NCI-H128 (cell line): Measurements from ENCODE around the gene NLRP5.

Source experiments
- DNase-seq: peaks from one replicate; lab custom pipeline; 2025; ENCODE audit not compliant: unreplicated experiment; lab: John Stamatoyannopoulos, UW

NLRP5 gene

GRCh38 chr19:56071151-56071550 is 84.6 kb downstream of the NLRP5 start:
- DNase-seq, result no peak

- DNase-seq, result peak; percentile 22
Measured at GRCh38 chr19:56076498-56076897, 89.9 kb downstream of the NLRP5 start.

- DNase-seq, result no peak
Measured at GRCh38 chr19:56079609-56080008, 93.0 kb downstream of the NLRP5 start.

- no peak for DNase-seq
Measured at GRCh38 chr19:56080669-56081401, 94.3 kb downstream of the NLRP5 start.

- no peak for DNase-seq
Measured at GRCh38 chr19:56083668-56084067, 97.1 kb downstream of the NLRP5 start.

- DNase-seq, result no peak
Measured at GRCh38 chr19:56084835-56085536, 98.4 kb downstream of the NLRP5 start.

GRCh38 chr19:56085571-56086275 is 99.1 kb downstream of the NLRP5 start:
- no peak for DNase-seq

- no peak for DNase-seq
Measured at GRCh38 chr19:56086671-56087430, 100.3 kb downstream of the NLRP5 start.

- no peak for DNase-seq
Measured at GRCh38 chr19:56087647-56088496, 101.3 kb downstream of the NLRP5 start.

- no peak for DNase-seq
Measured at GRCh38 chr19:56088497-56089215, 102.1 kb downstream of the NLRP5 start.

- DNase-seq, result no peak
Measured at GRCh38 chr19:56089344-56089743, 102.8 kb downstream of the NLRP5 start.

- DNase-seq, result no peak
Measured at GRCh38 chr19:56091066-56091490, 104.5 kb downstream of the NLRP5 start.

- no peak for DNase-seq
Measured at GRCh38 chr19:56091751-56092546, 105.4 kb downstream of the NLRP5 start.

GRCh38 chr19:56092685-56093631 is 106.4 kb downstream of the NLRP5 start:
- DNase-seq, result no peak

GRCh38 chr19:56094449-56094848 is 107.9 kb downstream of the NLRP5 start:
- no peak for DNase-seq

- no peak for DNase-seq
Measured at GRCh38 chr19:56096665-56097064, 110.1 kb downstream of the NLRP5 start.

- no peak for DNase-seq
Measured at GRCh38 chr19:56097306-56097705, 110.7 kb downstream of the NLRP5 start.

- DNase-seq, result no peak
Measured at GRCh38 chr19:56097776-56098175, 111.2 kb downstream of the NLRP5 start.
